ENCODE results near the gene RPGR.

The RPGR gene

DNA sequence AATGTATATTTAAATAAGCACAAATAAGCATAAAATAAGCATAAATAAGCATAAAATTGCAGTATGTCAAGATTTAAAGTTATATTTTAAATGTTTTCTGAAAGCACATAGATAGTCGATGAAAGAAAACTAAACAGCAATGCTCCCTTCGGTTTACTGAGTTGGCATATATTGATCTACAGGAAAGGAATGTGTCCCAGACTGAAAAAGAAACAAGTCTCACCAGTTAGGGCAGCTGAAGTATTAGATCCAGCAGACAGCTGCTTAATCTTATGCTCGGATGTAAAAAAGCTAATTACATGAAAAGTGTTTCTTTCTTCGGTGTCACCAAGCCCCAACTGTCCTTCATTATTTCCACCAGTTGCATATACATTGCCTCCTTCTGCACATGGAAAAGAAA is 8.7 kb downstream of the RPGR start:
- no peak for DNase-seq (ENCODE audit: low read depth)

DNA sequence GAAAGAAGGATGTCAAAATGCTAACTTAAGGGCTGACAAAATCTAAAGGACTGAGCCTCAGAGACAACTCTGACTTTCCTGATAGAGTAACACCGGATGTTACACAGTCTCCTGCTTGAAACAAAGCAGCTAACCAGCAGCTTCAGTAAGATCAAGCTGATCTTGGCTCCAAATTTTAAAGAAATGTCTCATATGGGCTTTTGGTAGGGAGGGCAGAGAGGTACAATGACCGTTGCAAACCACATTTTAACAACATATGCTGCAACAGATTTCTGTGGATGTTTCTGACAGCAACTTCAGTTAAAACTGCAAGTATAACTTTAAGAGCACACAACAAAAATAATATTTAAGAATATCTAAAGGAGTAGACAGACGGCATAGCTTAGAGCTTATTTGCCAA is 9.1 kb downstream of the RPGR start:
- no peak for DNase-seq (ENCODE audit: low read depth)

DNA sequence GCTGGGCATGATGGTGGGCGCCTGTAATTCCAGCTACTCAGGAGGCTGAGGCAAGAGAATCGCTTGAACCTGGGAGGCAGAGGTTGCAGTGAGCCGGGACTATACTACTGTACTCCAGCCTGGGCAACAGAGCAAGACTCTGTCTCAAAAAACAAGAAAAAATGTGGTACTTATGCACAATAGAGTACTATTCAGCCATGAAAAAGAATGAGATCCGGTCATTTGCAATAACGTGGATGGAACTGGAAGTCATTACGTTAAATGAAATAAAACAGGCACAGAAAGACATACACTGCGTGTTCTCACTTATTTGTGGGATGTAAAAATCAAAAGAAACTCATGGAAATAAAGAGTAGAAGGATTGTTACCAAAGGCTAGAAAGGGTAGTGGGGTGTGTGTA is 12.1 kb downstream of the RPGR start:
- no peak for DNase-seq (ENCODE audit: low read depth)

DNA sequence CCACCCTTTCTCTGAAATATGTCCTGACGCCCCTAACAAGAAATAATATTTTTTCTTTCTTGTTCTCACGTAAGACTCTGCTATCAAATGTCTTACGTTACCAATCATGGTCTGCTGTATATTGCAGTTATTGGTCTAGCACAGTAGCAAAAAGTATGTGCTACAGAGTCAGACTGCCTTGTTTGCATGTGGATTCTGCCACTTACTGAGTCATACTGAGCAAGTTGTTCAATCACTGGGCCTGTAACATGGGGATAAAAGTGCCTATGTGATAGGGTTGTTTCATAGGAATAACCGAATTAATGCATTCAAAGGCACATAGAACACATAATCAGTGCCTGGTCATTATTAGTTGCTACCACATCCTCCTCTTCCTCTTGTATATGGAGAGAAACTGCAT is 14.1 kb downstream of the RPGR start:
- DNase-seq (ENCODE audit: low read depth), result no peak

DNA sequence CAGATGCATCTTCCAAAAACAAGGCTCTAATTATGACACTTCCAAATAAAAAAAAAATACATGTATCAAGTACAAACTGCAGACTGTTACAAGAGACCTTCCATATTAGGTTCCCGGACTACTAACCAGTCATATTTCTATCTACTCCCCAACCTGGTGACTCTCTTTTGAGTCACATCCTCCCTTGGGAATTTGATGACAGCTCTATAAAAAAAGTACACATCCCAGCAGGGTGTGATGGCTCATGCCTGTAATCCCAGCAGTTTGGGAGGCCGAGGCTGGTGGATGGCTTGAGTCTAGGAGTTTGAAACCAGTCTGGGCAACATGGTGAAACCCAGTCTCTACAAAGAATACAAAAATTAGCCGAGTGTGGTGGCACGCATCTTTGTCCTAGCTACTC is 14.9 kb downstream of the RPGR start:
- no peak for DNase-seq (ENCODE audit: low read depth)

DNA sequence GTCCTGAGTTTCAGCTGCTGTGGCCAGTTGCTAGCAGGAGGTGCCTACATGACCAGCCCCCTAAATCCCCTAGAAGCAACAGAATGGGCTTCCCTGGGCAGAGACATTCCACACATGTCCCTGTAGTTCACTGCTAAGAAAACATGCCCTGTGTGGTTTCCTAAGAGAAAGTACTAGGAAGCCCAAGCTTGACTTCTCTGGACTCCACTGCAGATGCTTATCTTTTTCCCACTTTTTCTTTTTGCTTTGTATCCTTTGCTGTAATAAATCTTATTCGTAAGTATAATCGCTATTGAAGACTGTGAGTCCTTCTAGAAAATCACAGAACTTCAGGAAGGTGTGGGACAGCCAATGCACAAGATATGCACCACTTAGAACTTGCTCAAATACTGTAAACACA is 15.6 kb downstream of the RPGR start:
- no peak for DNase-seq (ENCODE audit: low read depth)

DNA sequence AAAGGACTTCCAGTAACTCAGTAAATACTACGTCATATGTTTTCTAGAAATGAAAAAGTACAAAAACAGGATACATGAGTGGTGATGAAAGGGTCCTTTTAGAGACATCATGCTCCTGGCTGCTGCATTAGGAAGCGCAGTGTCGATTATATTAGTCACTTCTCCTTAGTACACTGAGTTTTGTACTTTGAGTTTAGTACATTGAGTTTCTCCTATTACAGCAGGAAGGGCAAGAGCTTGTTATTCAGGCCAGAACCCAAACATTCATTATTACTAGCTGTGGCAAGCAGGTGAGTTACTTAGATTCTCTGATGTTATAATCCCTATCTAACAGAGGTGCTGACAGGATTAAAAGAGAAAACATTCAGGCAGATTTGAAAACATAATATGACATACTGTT is 21.3 kb downstream of the RPGR start:
- DNase-seq (ENCODE audit: low read depth), result no peak

DNA sequence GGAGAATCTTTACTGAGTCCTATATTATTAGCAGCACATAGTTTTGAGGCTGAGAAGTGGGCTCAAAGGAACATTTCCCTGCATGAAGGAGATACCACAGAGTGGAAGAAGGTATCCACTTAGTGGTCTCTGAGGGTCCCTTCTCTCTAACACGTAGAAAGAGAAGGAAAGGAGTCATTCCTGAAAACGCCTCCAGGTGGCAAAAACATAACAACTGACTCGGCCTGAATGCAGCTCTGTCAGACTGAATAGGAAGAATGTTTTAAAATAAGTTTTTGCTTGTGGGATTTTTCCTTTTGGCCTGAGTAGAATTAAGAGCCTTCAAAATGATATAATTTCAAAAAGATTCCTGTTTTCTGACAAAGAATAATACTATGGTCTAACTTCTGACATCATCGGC is 23.3 kb downstream of the RPGR start:
- DNase-seq (ENCODE audit: low read depth), result no peak

DNA sequence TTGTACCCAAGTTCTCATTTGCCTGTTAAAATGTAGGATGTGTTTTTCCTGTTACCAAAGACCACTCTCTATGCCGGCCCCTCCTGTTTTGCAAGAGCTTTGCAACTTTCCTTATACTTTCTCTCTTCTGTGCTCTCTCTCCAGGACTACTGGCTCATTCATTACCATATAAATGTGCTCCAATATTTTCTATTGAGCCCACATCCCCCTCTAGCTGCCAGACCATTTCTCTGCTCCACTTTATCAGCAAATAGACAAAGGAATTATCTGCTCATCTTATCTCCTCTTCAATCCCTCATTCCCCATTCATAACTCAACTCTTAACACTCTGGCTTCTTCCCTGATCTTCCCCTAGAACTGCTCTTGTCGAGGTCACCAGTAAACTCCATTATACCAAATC is 33.6 kb downstream of the RPGR start:
- no peak for DNase-seq (ENCODE audit: low read depth)

DNA sequence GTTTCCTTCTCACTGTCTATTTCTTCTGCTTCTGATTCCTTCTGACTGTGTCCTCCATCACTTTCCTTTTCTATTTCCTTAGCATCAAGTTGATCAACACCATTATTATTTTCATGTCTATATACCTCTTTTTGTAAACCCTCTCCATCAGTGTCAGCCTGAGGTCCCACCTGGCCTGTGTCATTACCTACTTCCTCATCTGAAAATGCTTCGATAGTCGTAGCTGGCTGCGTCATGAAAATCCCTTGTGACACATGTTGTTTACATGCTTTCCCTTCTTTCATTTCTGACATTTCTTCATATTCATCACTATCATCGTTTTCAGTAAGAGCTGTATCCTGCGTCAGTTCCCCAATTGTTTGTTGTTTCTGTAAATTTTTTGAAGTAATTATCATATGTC is 39.6 kb downstream of the RPGR start:
- no peak for DNase-seq (ENCODE audit: low read depth)

DNA sequence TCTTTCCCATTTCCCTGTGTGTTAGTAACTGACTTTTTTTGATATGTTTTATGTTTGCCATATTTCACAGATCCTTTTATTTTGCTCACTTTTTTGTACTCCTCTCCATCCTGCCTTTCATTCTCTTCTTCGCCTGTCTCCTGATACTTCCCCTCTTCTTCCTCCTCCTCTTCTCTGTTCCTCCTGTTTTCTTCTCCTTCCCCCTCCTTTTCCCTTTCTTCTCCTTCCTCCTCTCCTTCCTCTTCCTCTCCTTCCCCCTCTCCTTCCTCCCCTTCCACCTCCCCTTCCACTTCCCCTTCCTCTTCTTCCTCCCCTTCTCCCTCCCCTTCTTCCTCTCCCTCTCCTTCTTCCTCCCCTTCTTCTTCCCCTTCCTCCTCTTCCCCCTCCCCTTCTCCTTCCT is 41.7 kb downstream of the RPGR start:
- DNase-seq (ENCODE audit: low read depth), result no peak

DNA sequence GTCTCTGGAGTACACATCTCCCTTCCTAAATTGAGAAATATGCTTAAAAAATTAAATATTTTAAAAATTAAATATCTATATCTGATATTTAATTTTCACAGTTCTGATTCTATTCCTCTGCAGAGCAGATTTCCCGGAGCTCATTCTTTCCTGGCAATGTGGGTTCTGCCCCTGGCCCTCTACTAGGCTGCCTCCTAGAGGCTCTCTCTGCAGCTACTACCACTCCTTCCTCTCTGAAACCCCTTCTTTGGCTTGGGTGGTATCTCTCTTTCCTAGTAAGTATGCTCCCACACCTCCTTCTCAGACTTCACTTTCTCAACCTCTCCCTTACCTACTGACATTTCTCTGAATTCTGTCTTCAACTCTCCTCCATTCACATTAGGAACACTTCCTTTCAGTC is 45.3 kb downstream of the RPGR start:
- no peak for DNase-seq (ENCODE audit: low read depth)

DNA sequence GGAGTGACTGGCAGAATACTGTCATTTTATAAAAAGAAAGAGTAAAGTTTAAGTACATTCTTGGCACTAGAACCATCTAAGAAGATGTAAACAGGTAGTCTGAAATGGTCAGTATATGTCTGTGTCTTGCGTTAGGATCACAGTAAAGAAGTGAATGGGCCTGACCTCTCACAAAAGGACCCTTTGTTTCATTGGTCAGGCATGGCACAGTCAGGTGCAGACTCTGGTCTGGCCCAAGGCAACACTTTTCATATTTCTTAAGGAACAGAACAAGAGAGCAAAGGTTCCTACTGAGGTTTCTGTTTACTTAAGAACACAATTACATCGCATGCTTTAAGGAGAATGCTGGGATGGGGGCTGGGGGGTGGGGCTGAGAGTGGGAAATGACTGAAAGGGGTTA is 48.1 kb downstream of the RPGR start:
- DNase-seq (ENCODE audit: low read depth), result no peak

DNA sequence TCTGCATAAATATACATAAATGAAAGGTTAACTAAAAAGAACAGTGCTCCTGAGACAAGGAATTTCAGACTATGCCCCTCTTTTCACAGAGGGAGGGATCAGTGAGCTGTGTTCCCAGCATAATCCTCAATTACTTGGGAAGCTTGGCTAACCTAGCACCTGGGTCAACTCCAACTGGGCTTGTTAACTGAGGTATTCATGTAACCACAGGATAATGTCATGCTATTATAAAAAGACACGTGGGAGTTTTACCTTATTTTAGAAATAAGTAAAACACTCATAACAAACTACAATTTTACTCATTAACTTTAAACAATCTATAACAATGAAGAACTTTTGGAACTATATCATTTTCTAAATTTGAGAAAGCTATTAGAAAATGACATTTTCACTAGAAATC is 48.6 kb downstream of the RPGR start:
- DNase-seq (ENCODE audit: low read depth), result no peak

DNA sequence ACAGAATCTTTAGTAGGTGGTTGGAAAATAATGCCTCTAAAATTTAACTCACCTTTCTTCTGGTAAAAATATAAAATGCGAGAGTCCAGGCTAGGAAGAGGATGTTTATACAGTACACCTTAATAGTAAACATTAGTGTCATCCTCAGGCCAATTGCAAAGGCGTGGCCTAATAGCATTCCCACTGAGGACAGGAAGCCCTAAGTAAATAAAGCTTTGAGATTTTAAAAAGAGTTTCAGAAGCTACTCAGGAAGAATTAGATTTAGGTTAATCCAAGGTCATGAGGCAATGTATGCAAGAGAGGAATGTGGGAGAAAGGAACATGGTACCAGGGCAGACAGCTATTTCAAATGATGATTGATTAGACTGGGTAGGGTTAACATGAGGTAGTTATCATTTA is 49.5 kb downstream of the RPGR start:
- no peak for DNase-seq (ENCODE audit: low read depth)

DNA sequence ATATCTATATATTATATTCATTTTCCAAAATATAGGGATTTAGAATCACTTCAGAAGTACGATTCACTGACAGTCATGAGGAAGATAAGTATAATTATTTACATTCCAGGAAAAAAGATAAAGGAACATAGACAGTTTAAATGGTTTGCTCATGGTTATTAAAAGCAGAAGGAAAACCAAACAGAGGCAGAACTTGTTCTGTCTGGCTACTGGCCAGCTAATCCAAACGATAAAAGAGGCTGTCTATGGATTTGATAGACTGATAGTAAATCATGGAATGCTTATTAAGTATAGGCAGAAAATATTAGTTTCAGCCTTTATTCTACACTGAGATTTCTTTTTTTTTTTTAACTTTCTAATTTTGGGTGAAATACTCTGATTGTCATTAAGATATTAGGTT is 50.2 kb downstream of the RPGR start:
- DNase-seq (ENCODE audit: low read depth), result no peak

DNA sequence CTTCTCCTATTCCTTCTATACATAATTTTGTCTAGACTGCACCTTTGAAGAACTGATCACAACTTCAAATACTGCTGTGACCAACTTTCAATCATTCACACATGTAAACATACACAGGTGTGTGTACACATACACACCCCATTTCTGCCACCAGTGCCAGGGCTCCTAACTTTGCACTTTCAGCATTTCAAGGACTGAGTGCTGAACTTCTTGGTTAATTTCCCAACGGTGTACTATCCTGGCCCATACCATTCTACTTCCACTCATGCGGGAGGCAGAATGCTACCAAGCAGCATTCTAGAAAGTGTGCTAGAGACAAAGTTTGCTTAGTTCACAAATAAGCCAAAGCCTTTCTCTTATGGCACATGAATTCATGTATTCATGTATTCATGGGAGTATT is 51.2 kb downstream of the RPGR start:
- no peak for DNase-seq (ENCODE audit: low read depth)

DNA sequence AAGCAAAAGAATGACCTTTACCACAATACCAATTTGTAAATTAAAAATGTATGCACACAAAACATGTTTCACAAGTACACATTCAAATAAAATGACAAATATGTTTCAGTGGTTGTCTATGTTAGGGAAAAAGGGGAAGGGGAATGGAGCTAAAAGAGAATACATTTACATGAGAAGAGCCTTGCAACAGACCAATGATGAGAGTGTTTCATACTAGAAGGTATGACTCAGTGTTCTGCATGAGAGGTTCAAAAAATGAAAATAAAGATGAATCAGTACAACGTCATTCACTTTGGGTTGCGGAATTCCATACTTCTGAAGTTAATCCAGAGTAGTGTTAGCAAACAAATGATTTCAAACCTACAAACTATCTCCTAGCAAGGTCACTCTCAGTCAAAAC is 51.7 kb downstream of the RPGR start:
- no peak for DNase-seq (ENCODE audit: low read depth)

DNA sequence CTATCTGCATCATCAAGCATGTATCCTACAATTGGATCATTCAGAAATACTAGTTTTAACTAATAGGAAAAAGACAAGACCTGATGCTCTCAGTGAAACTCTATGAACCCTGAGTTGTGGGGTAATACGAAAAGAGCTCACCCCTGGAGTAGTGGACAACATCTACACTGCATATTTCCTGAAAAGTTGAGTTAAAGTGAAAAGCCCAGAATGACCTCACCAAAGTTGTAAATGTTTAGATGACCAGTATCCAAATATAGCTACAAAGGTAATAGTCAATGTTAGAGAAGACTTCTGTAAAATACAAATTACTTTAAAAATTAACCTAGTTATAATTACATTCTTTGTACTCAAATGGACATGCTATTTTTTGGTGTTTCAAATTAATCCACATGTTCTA is 53.9 kb downstream of the RPGR start:
- DNase-seq (ENCODE audit: low read depth), result no peak

DNA sequence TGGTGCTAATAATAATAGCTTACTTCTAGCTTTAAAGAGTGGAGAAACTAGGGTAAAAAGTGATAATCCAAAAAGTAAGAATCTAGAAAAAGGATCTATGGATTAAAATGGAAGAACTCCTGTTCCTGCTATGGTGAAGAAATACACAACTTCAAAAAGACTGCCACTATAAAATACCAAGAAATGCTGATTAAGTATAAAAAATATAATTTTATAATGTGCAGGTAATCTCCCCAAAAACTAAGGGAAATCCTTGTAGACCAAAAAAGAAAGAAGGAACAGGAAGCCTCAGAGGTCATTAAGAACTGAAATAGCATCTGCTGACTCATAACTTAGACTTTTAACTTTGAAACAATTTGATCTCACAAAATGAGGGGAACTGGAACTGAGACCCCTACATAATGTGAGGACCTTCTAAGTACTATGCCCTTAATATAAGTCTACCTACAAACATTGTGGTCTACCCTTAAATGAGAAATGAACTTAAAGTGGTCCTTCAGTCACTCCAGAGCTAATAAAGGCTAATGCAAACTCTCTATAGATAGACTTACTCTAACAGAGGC is 56.1 kb downstream of the RPGR start:
- no peak for DNase-seq (ENCODE audit: low read depth)

DNA sequence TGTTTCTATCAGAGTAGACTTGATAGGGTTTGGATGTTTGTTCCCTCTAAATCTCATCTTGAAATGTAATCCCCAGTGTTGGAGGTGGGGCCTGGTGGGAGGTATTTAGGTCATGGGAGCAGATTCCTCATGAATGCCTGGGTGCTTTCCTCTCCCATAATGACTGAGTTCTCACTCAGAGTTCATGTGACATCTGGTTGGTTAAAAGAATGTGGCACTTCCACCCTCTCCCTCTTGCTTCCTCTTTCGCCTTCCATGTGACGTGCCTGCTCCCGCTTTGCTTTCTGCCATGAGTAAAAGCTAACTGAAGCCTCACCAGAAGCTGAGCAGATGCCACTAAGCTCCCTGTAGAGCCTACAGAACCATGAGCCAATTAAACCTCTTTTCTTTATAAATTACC is 59.3 kb downstream of the RPGR start:
- no peak for DNase-seq (ENCODE audit: low read depth)

DNA sequence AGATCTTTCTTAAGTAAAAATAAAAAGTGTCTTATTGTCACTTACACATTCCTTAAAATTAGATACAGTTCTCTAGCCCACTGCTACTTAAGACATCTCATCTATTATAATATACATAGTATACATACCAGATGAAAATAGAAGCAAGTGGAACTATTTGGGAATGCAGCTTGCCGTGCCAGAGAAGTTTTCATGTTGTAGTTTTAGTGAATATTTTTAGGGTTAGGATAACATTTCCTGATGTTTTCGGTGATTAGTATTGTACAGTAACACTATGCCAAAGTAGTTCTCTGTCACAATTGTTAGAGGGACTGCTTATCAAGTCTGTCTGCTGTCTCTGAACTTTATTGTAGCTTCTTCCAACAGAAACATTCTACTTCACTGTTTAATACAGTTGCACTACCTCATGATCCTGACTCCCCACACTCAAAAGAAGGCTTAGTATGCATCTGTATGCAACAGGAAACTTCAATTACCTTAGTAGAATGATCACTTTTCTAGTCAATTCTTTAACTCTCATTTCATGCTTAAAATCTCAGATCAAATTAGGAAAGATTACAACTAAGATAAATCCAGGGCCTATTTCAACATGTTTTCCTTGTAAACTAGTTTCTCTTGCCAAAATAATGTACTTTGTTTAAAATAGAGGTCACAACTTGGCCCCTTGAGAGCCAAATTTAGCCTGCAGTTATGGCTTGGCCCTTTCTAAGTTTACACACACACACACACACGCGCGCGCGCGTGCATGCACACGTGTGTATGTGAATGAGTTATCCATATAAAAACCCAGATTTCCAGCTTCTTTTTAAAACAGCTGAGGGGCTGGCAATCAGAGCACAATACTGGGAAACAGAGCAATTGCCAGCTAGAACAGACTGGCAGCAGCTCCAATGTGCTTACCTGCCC is 64.3 kb downstream of the RPGR start:
- DNase-seq (ENCODE audit: low read depth), result no peak

DNA sequence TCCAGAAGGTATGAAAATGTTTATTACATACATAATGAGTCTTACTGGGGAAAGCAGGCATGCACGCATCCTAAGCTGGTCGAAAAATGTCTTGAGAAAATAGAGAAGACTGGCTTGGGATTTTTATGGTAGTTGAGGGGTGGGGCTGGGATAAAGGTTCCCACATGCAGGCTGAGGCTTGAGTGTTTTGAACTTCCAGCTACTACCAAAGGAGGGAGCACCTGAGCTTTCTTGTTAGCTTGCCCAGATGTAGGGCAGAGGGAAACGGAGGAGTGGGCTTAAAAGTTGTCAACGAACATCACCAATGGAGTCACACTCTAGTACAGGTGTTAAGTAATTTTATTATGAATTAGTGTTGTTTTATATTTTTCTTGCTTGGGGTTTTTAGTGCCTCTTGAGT is 67.1 kb downstream of the RPGR start:
- DNase-seq (ENCODE audit: low read depth), result no peak

DNA sequence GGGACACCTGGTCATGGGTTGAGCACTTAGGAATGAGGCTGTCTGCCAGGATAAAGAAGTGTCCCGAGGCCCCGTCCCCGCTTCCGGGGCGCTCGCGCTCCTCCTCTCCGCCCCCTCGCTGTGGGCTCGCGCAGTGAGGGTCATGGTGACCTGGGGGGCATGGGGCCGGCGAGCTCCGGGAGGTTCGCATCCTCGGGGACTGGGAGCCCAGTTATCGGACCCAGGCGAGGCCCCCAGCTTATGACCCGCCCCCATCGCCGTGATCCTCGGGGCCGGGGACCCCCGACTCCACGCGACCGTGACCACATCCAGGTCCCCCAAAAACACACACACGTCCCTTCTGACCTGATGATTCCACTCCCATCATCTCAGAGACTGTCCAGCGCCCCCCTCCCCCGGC is 71.3 kb downstream of the RPGR start:
- DNase-seq (ENCODE audit: low read depth), result no peak
